GM21381 (cell line): ENCODE measurements around the gene PFKL.

Experiments used
- ATAC-seq: cut with Tn5 transposase; IDR thresholded peaks from one replicate; pipeline ENCODE4 v1.9.1; 2021; ENCODE audit warnings: mild to moderate bottlenecking, moderate library complexity; ENCODE audit not compliant: unreplicated experiment

PFKL gene

DNA sequence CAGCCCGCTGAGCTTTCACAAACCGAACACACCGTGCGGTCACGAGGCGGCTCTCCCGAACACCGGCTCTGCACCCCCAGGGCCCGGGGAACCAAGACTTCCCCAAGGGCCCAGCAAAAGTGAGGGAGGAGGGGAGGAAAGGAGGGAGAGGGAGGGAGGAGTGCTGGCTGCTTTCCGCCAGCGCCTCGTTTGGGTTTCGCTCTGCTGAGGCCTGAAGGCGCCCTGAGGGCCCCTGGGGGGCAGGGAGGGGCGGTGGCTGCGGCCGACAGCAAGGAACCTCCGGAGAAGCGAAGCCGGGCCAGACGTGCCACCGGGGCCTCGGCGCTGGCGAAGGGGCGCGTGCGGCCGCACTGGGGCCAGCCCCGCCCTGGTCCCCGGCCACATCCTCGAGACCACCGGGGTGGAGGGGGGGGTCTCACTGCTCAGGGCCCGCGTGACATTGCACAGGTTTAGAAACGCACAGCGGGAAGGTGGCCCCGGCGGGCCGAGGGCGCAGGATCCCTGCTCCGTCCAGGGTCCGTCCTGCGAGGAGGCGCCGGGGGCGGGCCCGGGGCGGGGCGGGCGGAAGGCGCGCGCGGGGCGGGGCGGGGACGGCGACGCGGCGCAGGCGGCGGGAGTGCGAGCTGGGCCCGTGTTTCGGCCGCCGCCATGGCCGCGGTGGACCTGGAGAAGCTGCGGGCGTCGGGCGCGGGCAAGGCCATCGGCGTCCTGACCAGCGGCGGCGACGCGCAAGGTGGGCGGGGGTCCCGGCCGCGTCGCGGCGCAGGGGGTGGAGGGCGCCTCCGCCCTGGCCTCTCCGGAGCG is at the start of gene PFKL:
Gene PFKL, plus strand, starts transcription at position 596 of the 804 bp plus-strand sequence. Its CDS starts 53 bp downstream, at position 649.
- peak; percentile 57 for ATAC-seq

DNA sequence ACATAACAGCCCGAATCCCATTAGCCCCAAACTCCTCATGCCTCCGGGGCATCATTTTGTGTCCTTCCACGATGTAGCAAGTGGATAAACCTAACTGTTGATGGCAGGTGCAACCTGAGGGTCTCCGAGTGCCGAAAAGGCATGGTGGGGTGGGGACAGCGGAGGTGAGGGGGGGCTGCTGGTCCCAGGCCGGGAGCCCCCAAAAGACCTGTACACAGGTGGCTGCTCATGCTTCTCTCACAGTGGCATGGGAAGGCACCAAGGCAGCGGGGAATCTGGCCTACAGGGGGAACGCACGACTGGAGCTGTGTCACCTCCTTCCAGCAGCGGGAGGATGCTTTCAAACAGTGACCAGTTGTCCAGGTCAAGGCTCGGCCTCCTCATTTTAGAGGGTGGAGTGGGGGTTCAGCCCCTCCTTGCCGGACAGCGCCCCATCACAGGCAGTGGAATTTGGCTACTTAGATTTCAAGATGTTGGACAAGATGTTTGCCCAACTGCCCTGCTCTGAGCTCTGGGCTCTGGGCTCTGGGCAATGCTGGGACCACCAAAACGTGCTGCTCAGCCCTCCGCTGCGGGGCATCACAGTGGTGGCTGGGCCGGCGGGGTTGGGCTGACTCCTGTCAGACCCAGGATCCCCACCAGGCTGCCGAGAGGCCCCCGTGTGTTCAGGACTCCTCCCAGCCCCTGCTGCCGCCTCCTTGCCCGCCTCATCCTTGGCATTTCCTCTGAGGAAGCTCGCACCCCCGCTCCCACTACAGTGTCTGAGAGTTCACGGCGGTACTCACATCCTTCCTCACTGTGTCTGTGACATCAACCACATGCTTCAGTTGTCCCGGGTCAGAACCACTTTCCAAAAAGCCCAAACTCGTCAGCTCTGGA is 45.8 kb upstream of the PFKL start:
- no peak for ATAC-seq

DNA sequence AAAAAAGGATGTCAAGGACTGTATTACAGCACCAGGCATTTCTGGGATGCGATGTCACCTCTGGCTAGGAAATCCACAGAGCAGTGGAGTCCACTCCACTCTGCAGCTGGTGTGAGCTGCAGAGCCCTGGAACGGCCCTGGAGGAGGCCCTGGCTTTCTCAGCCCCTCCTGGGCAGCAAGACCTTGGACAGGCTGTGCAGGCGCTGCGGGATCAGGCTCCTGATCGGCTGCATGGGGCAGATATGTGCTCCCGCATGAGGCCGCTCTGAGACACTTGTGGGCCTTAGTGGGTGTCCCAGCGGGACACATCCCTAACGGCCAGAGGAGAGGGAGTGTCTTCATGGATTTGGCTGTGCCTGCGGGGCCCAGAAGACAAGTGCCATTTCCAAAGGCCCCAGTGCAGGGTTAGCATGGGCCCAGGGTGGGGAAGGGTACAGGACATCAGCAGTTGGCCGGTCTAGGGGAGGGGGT is 44.3 kb upstream of the PFKL start:
- no peak for ATAC-seq

DNA sequence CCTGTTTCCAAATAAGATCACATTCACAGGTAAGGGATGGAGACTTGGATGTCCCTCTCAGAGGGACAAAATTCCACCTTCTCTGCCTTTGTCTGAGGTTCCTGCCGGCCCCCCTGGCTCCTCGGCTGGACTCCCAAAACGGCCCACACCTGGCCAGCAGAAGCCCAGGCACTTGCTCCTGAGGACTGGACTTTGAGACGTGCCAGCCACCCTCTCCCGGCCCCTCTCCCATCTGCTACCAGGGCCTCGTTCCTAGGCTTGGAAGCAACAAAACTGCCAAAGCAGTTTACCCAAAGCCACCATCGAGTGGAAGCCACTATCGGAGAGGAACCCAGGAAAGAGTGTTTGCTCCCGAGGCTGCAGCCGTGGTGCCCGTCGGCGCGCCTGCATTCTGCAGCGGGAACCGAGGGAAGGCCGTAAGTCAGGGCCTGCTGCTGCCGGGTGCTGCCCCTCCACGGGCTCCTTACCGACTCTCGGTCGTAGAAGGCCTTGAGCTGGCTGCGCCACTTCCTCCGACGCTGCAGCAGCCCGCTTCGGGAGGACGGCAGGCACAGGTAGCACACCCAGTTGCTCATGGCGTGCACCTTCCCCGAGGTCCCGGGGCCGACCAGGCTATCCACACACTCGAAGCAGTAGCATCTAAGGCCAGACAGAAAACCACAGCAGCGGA is 41.7 kb upstream of the PFKL start:
- no peak for ATAC-seq

DNA sequence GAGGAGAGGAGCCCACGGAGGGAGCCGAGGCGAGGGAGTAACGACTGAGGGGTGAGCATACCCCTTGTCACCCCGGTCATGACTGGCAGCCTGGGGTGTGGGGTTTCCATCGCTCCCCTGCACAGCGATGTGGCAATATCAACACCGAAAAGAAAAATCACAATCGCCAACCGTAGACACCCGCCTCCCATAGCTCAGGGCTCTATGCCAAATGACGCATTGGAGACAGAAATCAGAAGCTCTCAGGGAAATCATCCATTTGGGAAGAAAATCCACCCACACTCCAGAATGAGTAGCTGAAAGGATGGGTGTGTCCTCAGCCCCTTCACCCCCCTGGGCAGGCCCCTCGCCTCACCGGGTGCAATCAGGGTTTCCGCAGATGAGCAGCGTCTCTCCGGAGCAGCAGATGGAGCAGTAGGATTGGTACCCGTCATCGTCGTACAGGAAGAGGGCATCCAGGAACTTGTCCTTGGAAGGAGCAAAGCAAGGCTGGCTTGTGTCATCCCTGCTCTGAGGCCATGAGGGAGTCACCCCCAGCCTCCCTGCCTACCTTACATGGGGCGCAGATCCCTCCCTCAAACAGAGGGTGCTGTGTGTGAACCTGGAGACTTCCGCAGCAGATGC is 40.7 kb upstream of the PFKL start:
- ATAC-seq: no peak

DNA sequence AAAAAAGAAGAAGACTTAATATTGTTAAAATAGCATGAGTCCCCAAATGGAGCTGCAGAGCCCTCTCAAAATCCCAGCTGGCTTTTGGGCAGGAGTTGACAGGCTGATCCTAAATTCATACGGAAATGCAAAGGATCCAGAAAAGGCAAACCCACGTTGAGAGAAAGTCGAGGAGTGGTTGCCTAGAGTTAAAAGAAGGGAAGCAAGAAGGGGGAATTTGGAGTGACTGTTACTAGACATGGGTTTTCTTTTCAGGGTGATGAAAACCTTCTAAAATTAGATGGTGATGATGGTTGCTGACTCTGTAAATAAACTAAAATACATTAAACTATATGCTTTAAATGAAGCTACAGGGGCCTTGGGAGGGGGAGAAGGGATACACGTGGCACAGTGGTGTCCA is 39.8 kb upstream of the PFKL start:
- ATAC-seq: no peak

DNA sequence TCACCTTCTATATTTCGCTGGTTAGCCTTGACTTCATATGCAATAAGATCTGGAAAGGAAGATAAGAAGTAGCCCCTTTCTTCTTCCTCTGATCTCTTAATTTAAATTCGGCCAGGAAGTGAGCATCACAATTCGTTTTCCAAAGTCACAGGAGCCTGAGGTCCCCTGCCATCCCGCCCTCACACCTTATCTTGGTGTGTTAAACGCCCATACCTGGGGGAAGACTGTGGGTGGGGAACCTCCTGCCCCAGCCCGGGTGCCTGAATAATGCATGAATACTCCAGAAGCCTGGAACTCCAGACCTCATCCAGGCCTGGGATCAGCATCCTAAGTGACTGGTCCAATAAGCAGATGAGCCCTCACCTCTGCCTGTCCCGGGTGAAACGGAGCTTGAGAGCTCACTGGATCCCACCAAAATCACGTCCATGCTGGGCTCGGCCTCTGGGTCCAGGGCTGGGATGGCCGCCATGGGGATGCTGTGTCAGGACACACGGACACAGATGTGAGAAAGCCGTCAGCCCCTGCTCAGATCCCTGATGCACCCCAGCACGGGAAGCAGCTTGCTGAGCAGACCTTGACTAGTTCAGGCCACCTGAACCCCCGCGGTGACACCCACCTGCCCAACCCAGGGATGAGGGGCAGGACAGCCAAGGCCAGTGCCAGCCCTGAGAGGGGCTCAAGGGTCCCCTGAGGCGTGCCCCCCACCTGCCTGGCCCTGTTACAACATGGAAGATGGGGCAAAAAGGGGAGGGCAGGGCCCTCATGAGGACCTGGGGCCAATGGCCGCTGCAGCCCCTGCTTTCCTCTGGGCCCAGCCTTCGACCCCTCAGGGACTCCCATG is 38.8 kb upstream of the PFKL start:
- no peak for ATAC-seq

DNA sequence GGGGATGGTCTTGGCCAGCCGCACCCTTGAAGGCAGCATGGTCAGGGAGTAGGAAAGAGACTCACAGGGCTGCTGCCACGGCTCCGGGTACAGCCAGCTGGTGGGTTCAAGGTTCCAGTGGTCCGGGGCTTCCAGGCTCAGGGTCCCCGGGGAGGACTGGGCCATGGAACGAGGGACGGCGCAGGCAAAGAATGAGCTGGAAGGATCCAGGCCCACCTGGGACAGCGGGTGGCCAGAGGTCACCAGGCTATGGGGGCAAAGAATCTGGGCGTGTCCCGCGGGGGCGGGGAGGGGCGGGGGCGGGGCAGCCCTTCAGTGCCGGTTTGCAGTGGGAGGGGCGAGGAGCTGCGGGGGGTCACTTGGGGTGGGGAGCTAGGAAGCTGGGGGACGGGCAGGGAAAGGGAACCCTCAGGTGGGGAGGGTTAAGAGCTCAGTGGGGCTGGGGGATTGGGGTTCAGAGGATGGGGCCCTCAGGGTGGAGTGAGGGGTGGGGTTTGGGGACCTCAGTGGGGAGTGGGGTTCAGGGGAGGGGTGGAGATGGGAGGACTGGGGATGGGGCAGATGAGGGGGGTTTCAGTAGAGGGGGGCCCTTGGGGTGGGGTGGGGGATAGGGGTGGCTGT is 38.1 kb upstream of the PFKL start, which contains the start of gene DNMT3L:
Gene DNMT3L, minus strand, starts transcription at position 223 of the 621 bp plus-strand sequence. CDS start 638 bp downstream, outside the sequence.
- no peak for ATAC-seq

DNA sequence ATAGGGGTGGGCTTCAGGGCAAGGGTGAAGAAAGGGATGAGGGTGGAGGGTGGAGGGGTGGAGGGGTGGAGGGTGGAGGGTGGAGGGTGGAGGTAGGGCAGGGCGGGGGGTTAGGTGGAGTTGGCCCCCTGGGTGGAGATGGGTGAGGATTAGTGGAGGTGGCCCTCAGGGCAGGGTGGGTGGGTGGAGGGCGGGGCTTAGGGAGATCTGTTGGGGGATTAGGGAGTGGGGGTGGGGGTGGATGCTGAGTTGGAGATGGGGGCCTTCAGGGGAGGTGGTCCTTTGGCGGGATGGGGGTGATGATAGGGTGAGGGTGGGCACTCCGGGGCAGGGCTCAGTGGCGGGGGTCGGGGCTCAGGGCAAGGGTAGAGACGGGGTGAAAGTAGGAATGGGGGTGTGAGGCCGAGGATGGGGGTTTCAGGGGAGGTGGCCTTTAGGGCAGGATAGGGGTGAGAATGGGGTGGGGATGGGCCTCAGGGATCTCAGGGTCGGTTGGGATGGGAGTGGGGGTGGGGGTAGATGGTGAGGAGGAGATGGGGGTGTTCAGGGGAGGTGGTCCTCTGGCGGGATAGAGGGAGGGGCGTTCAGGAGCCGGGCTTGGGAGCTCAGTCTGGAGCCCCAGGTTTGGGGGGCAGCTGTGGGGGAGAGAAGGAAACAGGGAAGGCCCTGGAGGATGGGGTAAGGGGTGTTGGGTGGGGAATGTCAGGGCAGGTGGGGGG is 37.4 kb upstream of the PFKL start:
- ATAC-seq: no peak

DNA sequence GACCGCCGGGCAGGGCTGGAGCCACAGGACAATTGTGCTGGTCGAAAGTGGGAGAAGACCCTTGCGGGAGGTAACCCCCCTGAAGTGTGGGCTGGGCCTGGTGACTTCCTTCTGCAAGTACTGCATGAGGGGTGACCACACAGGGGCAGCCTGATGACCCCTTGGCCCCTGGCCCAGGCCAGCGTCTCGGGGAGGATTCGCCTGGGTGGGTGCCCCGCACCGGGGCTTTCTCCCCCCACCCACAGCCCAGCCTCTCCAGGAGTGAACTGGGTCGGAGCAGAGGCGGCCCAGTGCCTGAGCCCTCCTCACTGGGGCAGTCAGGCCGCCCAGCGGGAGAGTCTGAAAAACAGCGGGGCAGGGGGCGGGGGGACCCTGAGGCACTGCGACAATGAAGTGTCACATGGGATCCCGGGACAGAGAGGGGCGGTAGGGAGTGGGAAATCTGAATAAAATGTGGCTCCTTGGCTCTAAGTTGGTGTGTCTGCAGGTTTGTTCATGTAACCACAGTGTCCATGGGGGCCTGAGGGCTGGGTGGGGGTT is 36.6 kb upstream of the PFKL start:
- ATAC-seq: no peak

DNA sequence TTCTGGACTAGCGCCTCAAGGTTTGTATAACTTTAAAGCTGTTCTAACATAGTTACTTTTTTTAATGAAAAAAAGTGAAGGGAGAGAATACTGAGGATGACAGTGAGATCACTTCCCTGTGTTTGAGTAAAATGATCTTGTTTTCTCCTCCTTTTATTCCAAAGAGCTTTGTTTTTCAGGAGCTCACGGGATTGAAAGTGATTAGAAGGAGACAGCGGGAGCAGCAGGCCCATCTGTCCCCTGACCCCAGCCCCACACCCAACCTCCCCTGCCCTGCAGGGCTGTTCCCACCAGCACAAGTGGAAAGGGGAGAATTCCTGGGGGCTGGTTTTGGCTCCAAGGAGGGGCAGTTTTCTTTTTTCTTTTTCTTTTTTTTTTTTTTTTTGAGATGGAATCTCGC is 36.1 kb upstream of the PFKL start:
- ATAC-seq: no peak

DNA sequence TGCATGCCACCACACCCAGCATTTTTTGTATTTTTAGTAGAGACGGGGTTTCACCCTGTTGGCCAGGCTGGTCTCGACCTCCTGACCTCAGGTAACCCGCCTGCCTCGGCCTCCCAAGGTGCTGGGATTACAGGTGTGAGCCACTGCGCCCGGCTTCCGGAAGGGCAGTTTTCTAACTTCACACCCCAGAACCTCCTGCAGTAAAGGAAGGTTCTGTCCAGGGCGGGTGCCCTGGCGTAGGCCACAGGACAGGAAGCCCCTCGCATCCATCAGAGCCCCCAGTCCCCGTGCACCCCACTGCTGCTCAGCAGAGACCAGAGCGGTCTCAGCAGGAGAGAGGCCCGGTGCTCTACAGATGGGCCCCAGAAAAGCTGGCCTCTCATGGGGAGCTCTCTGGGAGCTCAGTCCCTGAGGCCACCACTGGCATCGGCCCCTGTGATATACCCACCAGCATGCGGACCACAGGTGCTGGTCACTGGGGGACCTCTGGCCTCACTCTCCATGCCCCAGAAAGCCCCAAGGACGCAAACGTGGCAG is 34.1 kb upstream of the PFKL start:
- ATAC-seq: no peak

DNA sequence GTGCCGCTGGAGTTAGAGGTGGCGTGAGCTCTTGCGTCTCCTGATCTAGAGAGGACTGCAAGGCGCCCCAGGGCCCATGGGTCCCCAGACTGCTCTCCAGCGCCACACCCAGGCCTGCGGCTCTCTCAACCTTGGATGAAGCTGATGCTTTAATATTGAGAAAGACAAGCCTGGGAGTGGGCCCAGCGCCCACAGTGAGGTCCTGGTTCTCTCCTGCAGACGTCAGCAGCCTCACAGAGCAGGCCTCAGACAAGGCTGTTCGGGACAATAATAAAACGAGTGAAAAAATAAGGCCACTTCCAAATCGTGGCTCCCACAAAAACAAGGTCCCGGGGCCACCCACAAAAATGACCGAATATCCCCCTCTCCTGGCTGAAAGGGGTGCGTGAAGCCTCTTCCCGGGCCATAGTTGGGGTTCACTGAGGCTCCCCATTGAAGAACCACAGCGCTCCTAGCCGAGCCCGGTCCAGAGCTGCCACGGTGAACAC is 32.2 kb upstream of the PFKL start:
- ATAC-seq: no peak

DNA sequence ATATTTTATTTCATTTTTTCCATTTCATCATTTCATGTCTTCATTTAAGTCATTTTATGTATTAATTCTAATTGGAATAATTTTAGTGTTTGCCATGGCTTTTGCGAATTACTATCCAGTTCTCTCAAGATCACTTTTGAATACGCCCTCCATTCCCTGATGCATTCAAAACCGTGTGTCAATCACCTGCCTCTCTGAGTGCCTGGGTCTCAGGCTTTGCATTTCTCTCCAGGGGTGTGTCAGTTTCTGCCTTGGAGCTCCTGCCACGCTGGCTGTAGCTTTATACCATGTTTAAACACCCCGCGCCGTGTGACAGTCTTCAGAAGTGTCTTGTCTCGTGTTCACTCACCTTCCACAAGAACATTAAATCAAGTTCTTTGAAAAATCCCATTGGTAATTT is 30.8 kb upstream of the PFKL start:
- no peak for ATAC-seq

DNA sequence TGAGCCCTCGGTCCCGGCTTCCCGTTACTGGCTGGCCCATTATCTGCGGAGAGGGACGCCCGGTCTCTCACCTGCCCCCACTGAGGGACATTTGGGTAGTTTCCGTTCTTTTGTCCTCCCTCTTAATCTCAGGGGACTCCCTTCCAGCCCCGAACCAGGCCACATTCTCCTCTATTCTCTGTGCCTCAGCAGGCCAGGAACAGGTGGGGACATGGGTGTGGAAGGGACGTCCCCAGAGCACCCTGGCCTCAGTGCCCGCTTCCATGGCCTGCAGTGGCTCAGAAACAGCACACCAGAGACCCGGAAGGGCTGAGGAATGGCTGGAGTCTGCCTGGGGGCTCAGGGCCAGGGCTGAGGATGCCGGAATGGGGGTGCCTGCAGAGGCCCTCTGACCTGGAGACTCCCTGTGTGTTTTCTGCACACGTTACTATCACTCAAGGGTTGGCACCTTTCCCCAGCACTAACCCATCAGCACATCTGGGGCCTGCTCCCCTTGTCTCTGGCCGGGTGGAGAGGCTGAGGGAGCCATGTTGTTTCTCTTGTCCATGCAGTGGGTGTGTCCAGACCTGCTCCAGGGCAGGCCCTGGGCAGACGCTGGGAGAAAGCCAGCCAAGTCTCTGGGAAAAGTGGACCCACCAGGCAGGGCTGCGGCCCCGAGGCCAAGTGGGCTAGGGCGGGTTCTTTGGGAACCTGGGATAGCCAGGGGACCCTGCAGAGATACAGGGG is 28.1 kb upstream of the PFKL start:
- no peak for ATAC-seq

DNA sequence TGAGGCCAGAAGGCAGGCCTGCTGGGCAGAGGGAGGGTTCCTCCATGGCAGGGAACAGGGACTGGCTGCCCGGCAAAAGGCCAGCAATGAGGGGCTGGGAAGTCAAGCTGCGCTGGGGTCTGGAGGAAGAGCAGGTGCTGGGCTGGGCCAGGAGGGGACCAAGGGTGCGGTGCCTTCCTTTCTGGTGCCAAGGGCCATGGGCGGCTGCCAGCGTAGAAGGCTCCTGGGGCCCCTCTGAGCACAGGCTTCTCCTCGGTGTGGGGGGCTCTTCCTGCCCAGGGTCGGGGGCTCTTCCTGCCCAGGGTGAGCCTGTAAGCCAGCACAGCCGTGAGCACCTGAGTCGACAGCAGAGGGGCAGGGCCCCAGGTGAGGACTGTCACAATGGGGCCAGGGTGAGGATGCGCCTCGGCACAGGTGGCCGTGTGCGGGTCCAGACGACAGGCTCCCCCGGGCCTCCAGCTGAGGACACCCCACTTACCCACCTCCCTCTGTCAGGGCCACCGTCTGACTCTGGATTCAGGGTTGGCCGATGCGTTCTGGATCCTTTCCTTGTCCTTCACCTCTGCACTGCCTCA is 27.5 kb upstream of the PFKL start:
- no peak for ATAC-seq

DNA sequence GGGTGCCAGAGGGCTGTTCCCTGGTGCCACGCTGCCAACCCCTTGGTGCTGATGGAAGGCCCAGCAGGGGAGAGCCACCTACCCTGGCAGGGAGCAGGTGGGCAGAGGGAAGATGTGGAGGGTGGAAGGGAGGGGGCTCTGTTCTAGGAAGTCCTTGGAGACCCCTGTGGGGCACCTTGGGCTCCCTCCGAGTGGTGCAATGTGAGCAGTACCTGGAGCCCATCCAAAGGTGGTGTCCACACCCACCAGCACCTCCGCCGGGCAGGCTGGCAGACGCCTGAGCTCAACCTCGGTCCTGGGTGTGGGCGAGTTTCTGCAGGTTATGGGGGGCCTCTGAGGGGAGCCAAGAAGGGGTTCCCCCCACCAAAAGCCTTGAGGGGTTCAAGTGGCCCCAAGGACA is 26.8 kb upstream of the PFKL start:
- ATAC-seq: no peak
